DMS 273 treated with DMSO at 0.1 percent for 48 hours (cell line): ENCODE results near the gene COL8A2.

Experiments used
- DNase-seq: peaks from one replicate; lab custom pipeline; 2025; lab: John Stamatoyannopoulos, UW

COL8A2 gene

GRCh38 chr1:36088577-36089392 lies 36.2 kb downstream of the COL8A2 start, which contains the start of gene ADPRS:
TSS of gene ADPRS (plus strand) at chr1:36088892. CDS start at chr1:36088905, 13 bp downstream.
- DNase-seq = peak; percentile 71

GRCh38 chr1:36088265-36088576 lies 36.8 kb downstream of the COL8A2 start:
- no peak for DNase-seq

GRCh38 chr1:36087233-36088123 lies 37.5 kb downstream of the COL8A2 start:
- DNase-seq = no peak

- no peak for DNase-seq
These were observed 38.3 kb downstream of the COL8A2 start for GRCh38 chr1:36086529-36087232.

- no peak for DNase-seq
These were observed 39.1 kb downstream of the COL8A2 start for GRCh38 chr1:36085686-36086526.

GRCh38 chr1:36085126-36085525 lies 39.9 kb downstream of the COL8A2 start:
- DNase-seq = no peak

- DNase-seq = no peak
These were observed 40.4 kb downstream of the COL8A2 start for GRCh38 chr1:36084497-36085115.

GRCh38 chr1:36083635-36084496 lies 41.2 kb downstream of the COL8A2 start, which contains the start of gene TEKT2:
TSS of gene TEKT2 (plus strand) at chr1:36084094. CDS start at chr1:36084922, 828 bp downstream.
- DNase-seq = no peak

GRCh38 chr1:36083219-36083618 lies 41.8 kb downstream of the COL8A2 start:
- no peak for DNase-seq

- no peak for DNase-seq
These were observed 43.0 kb downstream of the COL8A2 start for GRCh38 chr1:36081926-36082485.

GRCh38 chr1:36080801-36081200 lies 44.2 kb downstream of the COL8A2 start:
- no peak for DNase-seq

- DNase-seq = no peak
These were observed 44.8 kb downstream of the COL8A2 start for GRCh38 chr1:36080236-36080635.

GRCh38 chr1:36076979-36077573 lies 47.9 kb downstream of the COL8A2 start:
- DNase-seq = no peak

- no peak for DNase-seq
These were observed 54.7 kb downstream of the COL8A2 start for GRCh38 chr1:36070349-36070748.

- DNase-seq = no peak
These were observed 56.2 kb downstream of the COL8A2 start for GRCh38 chr1:36068866-36069265.

- DNase-seq = no peak
These were observed 57.2 kb downstream of the COL8A2 start for GRCh38 chr1:36067871-36068270.

- no peak for DNase-seq
These were observed 62.7 kb downstream of the COL8A2 start for GRCh38 chr1:36062315-36062714.

GRCh38 chr1:36055706-36056105 lies 69.3 kb downstream of the COL8A2 start:
- DNase-seq = no peak

GRCh38 chr1:36053978-36054377 lies 71.0 kb downstream of the COL8A2 start:
- DNase-seq = no peak
